Mammary epithelial cell (primary cell): ENCODE results near the gene ZPR1.

Experiments used
- EZH2 ChIP-seq: IDR thresholded peaks from 2 replicates; pipeline ENCODE4 v1.6.1; 2012; ENCODE audit warnings: low read length, inconsistent platforms, borderline replicate concordance
- TF ChIP-seq, protein P1 (sequence below), 2 donors: IDR thresholded peaks in 1 of 2; conservative IDR thresholded peaks in 1 of 2; 2 replicates each; pipeline ENCODE4 v1.5.1; 2011 to 2012; ENCODE audit warnings: inconsistent platforms in 2 of 2, low read length in 2 of 2, mild to moderate bottlenecking in 2 of 2, control low read depth in 1 of 2, low read depth in 1 of 2; ENCODE audit not compliant: insufficient read depth in 1 of 2; ENCODE audit errors: extremely low read depth in 1 of 2

DNA sequence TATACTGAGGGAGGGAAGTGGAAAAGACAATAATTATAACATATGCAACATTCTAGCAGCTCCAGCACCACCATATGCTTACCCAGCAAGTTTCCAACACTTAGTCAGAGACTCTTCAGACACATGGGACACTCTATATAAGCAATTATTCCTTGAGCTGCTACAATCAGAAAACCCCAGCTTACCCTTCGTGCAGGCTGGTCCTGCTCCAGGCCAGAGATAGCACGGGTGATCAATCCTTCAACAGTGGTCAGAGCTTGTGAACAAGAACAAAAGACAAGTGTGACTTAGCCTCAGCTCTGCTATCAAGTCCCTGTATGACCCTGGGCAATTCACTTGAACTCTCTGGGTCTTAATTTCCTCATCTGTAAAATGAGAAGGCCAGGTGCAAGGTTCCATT is 1.5 kb downstream of the ZPR1 start:
- TF ChIP-seq, protein P1, sequence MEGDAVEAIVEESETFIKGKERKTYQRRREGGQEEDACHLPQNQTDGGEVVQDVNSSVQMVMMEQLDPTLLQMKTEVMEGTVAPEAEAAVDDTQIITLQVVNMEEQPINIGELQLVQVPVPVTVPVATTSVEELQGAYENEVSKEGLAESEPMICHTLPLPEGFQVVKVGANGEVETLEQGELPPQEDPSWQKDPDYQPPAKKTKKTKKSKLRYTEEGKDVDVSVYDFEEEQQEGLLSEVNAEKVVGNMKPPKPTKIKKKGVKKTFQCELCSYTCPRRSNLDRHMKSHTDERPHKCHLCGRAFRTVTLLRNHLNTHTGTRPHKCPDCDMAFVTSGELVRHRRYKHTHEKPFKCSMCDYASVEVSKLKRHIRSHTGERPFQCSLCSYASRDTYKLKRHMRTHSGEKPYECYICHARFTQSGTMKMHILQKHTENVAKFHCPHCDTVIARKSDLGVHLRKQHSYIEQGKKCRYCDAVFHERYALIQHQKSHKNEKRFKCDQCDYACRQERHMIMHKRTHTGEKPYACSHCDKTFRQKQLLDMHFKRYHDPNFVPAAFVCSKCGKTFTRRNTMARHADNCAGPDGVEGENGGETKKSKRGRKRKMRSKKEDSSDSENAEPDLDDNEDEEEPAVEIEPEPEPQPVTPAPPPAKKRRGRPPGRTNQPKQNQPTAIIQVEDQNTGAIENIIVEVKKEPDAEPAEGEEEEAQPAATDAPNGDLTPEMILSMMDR (conservative IDR thresholded peaks at IDR 0.05 in 1 of 2, IDR thresholded peaks at IDR 0.05 in 1 of 2; ENCODE audit: extremely low read depth in 1 of 2, insufficient read depth in 1 of 2, low read depth in 1 of 2, low read length in 2 of 2), result no peak
- TF ChIP-seq EZH2, result no peak
